Measurements from ENCODE around the gene ZDHHC20.

DNA sequence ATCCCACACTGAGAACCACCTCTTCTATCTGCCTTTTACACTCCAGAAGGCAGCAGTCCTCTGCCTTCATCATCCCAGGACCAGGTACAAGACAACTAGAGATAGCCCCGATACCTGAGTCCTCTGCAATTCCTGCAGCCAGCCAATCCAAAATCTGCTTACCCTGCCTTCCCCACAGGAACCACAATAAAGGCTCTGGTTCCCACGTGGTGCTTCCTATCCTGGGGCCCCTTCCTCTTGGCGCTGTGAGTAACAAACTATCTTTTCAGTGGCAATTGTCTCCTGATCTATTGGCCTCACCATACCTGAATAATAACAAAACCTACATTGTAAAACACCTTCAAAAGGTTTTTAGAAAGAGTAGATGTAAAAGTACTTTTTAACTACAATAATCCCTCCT, 63.1 kb downstream of the ZDHHC20 start:
- TF ChIP-seq, protein P1, sequence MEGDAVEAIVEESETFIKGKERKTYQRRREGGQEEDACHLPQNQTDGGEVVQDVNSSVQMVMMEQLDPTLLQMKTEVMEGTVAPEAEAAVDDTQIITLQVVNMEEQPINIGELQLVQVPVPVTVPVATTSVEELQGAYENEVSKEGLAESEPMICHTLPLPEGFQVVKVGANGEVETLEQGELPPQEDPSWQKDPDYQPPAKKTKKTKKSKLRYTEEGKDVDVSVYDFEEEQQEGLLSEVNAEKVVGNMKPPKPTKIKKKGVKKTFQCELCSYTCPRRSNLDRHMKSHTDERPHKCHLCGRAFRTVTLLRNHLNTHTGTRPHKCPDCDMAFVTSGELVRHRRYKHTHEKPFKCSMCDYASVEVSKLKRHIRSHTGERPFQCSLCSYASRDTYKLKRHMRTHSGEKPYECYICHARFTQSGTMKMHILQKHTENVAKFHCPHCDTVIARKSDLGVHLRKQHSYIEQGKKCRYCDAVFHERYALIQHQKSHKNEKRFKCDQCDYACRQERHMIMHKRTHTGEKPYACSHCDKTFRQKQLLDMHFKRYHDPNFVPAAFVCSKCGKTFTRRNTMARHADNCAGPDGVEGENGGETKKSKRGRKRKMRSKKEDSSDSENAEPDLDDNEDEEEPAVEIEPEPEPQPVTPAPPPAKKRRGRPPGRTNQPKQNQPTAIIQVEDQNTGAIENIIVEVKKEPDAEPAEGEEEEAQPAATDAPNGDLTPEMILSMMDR (conservative IDR thresholded peaks at IDR 0.05; ENCODE audit: low read depth, low read length) = no peak
- TF ChIP-seq POLR2A (IDR thresholded peaks at IDR 0.05; ENCODE audit: low read depth, low read length) = no peak
- no peak for TF ChIP-seq NFE2L2 (IDR thresholded peaks at IDR 0.05; ENCODE audit: low read depth, low read length)
- no peak for TF ChIP-seq RAD21 (IDR thresholded peaks at IDR 0.05; ENCODE audit: low read length)
- TF ChIP-seq MXI1 (IDR thresholded peaks at IDR 0.05; ENCODE audit: borderline replicate concordance, low read depth, low read length) = no peak
- TF ChIP-seq RFX5 (IDR thresholded peaks at IDR 0.05; ENCODE audit: low read depth, low read length) = no peak
- TF ChIP-seq SMC3 (IDR thresholded peaks at IDR 0.05; ENCODE audit: low read depth, low read length) = no peak
- TF ChIP-seq CEBPB (IDR thresholded peaks at IDR 0.05; ENCODE audit: low read depth, low read length) = no peak
- no peak for TF ChIP-seq RCOR1 (IDR thresholded peaks at IDR 0.05; ENCODE audit: insufficient replicate concordance, low read length)
- no peak for TF ChIP-seq MAFK (IDR thresholded peaks at IDR 0.05; ENCODE audit: low read depth, low read length)
